Body of pancreas (tissue), 4 donors: Measurements from ENCODE around the gene PIP5KL1. TPM values are rescaled to one million over a fixed set of nuclear protein-coding genes. Genes with fewer than 3 reads are reported as not detected.

ENCODE experiments used
- ATAC-seq: fragments of 150-250 bp; one replicate; pipeline ENCODE4 v1.9.1; 2016
- DNase-seq, 4 donors: peaks; one replicate each; pipeline ENCODE4 v3.0.0-alpha.2; 2019
- H3K27ac ChIP-seq, 4 donors: fragments of 200-600 bp; sonication (generic); 1 replicate in 3 of 4; 2 replicates in 1 of 4; pipeline versions ENCODE4 v1.5.1 to v1.6.1; 2016 to 2019; ENCODE audit warnings: mild to moderate bottlenecking in 1 of 4, mixed read lengths in 1 of 4, moderate library complexity in 1 of 4
- H3K27me3 ChIP-seq, 2 donors: fragments of 200-600 bp; sonication (generic); one replicate each; pipeline ENCODE4 v1.6.0; 2016; ENCODE audit warnings: mild to moderate bottlenecking in 1 of 2
- H3K36me3 ChIP-seq, 2 donors: fragments of 200-600 bp; sonication (generic); replicated peaks in 1 of 2; 2 replicates each; pipeline ENCODE4 v1.5.1; 2016; ENCODE audit warnings: low read depth in 2 of 2; ENCODE audit not compliant: insufficient read depth in 1 of 2
- H3K4me1 ChIP-seq: fragments of 200-600 bp; sonication (generic); one replicate; pipeline ENCODE4 v1.6.0; 2016
- H3K4me3 ChIP-seq, 2 donors: fragments of 200-600 bp; sonication (generic); 1 replicate in 1 of 2; 2 replicates in 1 of 2; pipeline ENCODE4 v1.5.1; 2016 to 2019
- H3K9me3 ChIP-seq, 3 donors: fragments of 200-600 bp; sonication (generic); 1 replicate in 2 of 3; 2 replicates in 1 of 3; pipeline ENCODE4 v1.5.1; 2016
- CTCF ChIP-seq, 7 experiments: fragments of 450-650 bp in 4 of 7; fragments of 200-600 bp in 3 of 7; sonication (generic) in 3 of 7; IDR thresholded peaks; one replicate each; pipeline ENCODE4 v1.5.1; 2016 to 2019; ENCODE audit warnings: antibody characterized with exemption in 7 of 7
- POLR2A ChIP-seq, 3 donors: fragments of 450-650 bp; IDR thresholded peaks; one replicate each; pipeline ENCODE4 v1.6.1; 2016; ENCODE audit warnings: antibody characterized with exemption in 3 of 3, mild to moderate bottlenecking in 2 of 3
- WGBS, 2 donors: methylation state at CpG; one replicate each; pipeline ENCODE4 v1.1.5; 2017; 5-methylcytosine and 5-hydroxymethylcytosine counted together
- intact Hi-C: fragments of 100-400 bp; cut with DNase I; formaldehyde crosslinking; loops from one replicate; pipeline ENCODE4 v1.15.1; 2023
- total RNA-seq, 2 donors: library from RNA; depleted of rRNA; stranded (reverse); fragments of >200 nt; gene quantifications; one replicate each; pipeline ENCODE4 v1.1.0, GENCODE V29; 2016

The PIP5KL1 gene
- total RNA-seq, 2 donors from 2014 or later = 1.3 to 2.6 TPM

- H3K9me3 ChIP-seq = no peaks in the 10 kb centered on the region
- peak overlapping the region; percentile 83 to 97 (median 89) for H3K27ac ChIP-seq
- WGBS, 2 donors = 13 to 18% methylated on average over 11 to 12 of the region's 12 CpGs
- H3K4me1 ChIP-seq = peaks cover 75% of the 10 kb centered on the region
- H3K4me3 ChIP-seq = peak overlapping the region; percentile 10 to 76
- TF ChIP-seq CTCF (IDR thresholded peaks at IDR 0.05) = peak in 4 of 7 experiments; percentile 10 to 20 (median 13)
- peak in 2 of 3 donors; percentile 47 to 63 for TF ChIP-seq POLR2A (IDR thresholded peaks at IDR 0.05)
- H3K27me3 ChIP-seq = no peaks in the 10 kb centered on the region
- peak; percentile 67 to 78 (median 72) for DNase-seq
- intact Hi-C loops = no loop called here
- no peaks in the 10 kb centered on the region for H3K36me3 ChIP-seq
- no peak for ATAC-seq
Observed at GRCh38 chr9:127977884-127978647, 47.5 kb upstream of the PIP5KL1 start.

- ATAC-seq (no peak), DNase-seq (peak in 3 of 4 donors; percentile 37 to 48 (median 37))
- Histone ChIP-seq H3K4me3 (peak overlapping the region in 1 of 2 donors; percentile 10), H3K27ac (peak overlapping the region; percentile 83 to 97 (median 89)), H3K27me3 (no peaks in the 10 kb centered on the region), H3K9me3 (no peaks in the 10 kb centered on the region), H3K4me1 (peaks cover 78% of the 10 kb centered on the region), H3K36me3 (no peaks in the 10 kb centered on the region)
- WGBS, 2 donors = 27 to 48% methylated on average over 4 to 7 of the region's 7 CpGs
- TF ChIP-seq CTCF (IDR thresholded peaks at IDR 0.05) (no peak), POLR2A (IDR thresholded peaks at IDR 0.05) (peak in 1 of 3 donors; percentile 18)
- intact Hi-C loops = no loop called here
Observed at GRCh38 chr9:127977009-127977883, 46.7 kb upstream of the PIP5KL1 start.

- Histone ChIP-seq H3K4me3 (no peak overlapping the region), H3K9me3 (no peaks in the 10 kb centered on the region), H3K36me3 (no peaks in the 10 kb centered on the region), H3K27ac (peak overlapping the region; percentile 83 to 97 (median 89)), H3K4me1 (peaks cover 81% of the 10 kb centered on the region), H3K27me3 (no peaks in the 10 kb centered on the region)
- DNase-seq = peak; percentile 84 to 93 (median 90)
- WGBS, 2 donors = 0 to 25% methylated on average over 1 to 6 of the region's 6 CpGs
- intact Hi-C loops = no loop called here
- peak; percentile 31 for ATAC-seq
- TF ChIP-seq CTCF (IDR thresholded peaks at IDR 0.05) (no peak), POLR2A (IDR thresholded peaks at IDR 0.05) (peak in 1 of 3 donors; percentile 31)
Observed at GRCh38 chr9:127976498-127976897, 45.9 kb upstream of the PIP5KL1 start.

GRCh38 chr9:127975376-127976315 is 45.1 kb upstream of the PIP5KL1 start:
- 60 to 68% methylated on average over 5 to 10 of the region's 10 CpGs for WGBS, 2 donors
- Histone ChIP-seq H3K4me3 (no peak overlapping the region), H3K27ac (peak overlapping the region; percentile 83 to 97 (median 89)), H3K4me1 (peaks cover 85% of the 10 kb centered on the region), H3K27me3 (no peaks in the 10 kb centered on the region), H3K36me3 (no peaks in the 10 kb centered on the region), H3K9me3 (no peaks in the 10 kb centered on the region)
- DNase-seq = peak in 3 of 4 donors; percentile 7 to 55 (median 21)
- TF ChIP-seq CTCF (IDR thresholded peaks at IDR 0.05) (no peak), POLR2A (IDR thresholded peaks at IDR 0.05) (no peak)
- no peak for ATAC-seq
- intact Hi-C loops = no loop called here
